SJCRH30 (cell line): ENCODE results near the gene DESI1. TPM values are rescaled to one million over a fixed set of nuclear protein-coding genes. Genes with fewer than 3 reads are reported as not detected.
"Not testable (repeated sequence)": the region's sequence is repeated elsewhere in the genome, so short reads cannot be mapped to it uniquely, and the experiment has no call there.

Experiments used
- DNase-seq, 2 experiments: peaks; one replicate each; pipeline ENCODE4 v3.0.0-alpha.2; 2015 to 2020
- H3K27ac ChIP-seq: fragments of 250-450 bp; sonication (Bioruptor Pico); 2 replicates; pipeline ENCODE4 v1.5.1; 2020; ENCODE audit warnings: mild to moderate bottlenecking, moderate library complexity
- H3K27me3 ChIP-seq: fragments of 250-450 bp; sonication (Bioruptor Pico); 2 replicates; pipeline ENCODE4 v1.5.1; 2020; ENCODE audit warnings: mild to moderate bottlenecking, moderate library complexity
- H3K36me3 ChIP-seq: fragments of 250-450 bp; sonication (Bioruptor Pico); 2 replicates; pipeline ENCODE4 v1.5.1; 2020; ENCODE audit warnings: mild to moderate bottlenecking, moderate library complexity
- H3K4me1 ChIP-seq: fragments of 250-450 bp; sonication (Bioruptor Pico); 2 replicates; pipeline ENCODE4 v1.5.1; 2020; ENCODE audit warnings: mild to moderate bottlenecking, moderate library complexity
- H3K4me3 ChIP-seq: fragments of 250-450 bp; sonication (Bioruptor Pico); 2 replicates; pipeline ENCODE4 v1.5.1; 2020; ENCODE audit warnings: mild to moderate bottlenecking, moderate library complexity
- H3K9me3 ChIP-seq: fragments of 250-450 bp; sonication (Bioruptor Pico); replicated peaks from 2 replicates; pipeline ENCODE4 v1.5.1; 2020; ENCODE audit warnings: mild to moderate bottlenecking, moderate library complexity
- total RNA-seq: library from RNA; depleted of rRNA; stranded (reverse); fragments of >200 nt; shearing (Covaris generic); gene quantifications from 2 replicates; pipeline ENCODE4 v1.2.3, GENCODE V29; 2014

DESI1 gene
- total RNA-seq, 1 experiment from 2014 or later = 22.1 TPM

DNA sequence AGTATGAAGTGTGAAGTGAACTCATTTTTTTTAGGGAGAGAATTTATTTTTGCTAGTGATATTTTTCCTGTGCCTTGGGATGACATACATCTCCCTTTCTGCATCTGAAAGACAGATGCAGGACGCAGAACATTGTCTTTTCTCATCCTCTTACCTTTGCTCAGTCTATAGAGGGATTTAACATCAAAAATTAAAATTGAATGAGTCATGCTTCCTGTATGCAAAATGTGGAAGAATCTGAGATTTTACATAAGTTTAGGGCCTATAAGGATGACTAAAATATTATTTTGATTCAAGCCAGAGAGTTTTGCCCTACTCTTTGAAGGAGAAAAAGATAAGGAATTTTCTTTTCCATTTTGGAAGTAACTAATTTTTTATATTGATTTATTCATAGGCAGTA is 27.6 kb upstream of the DESI1 start:
- no peak for DNase-seq
- Histone ChIP-seq H3K27me3 (no peaks in the 10 kb centered on the region), H3K4me3 (no peak overlapping the region), H3K9me3 (no peaks in the 10 kb centered on the region), H3K36me3 (peaks cover 74% of the 10 kb centered on the region), H3K4me1 (no peaks in the 10 kb centered on the region), H3K27ac (no peak overlapping the region)

DNA sequence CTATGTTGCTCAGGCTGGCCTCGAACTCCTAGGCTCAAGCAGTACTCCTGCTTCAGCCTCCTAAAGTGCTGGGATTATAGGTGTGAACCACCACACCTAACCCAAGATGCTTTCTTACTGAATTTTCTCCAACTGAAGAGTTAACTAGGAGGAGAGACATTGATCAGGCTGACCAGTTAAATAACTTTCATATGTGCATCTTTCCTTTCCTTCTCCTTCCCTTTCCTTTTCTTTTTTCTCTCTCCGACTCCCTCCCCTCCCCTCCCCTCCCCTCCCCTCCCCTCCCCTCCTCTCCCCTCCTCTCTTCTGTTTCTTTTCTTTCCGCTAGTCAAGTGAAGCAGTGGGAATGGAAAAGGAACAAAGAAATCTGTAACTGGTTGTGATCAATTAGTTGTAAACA is 26.9 kb upstream of the DESI1 start:
- no peaks in the 10 kb centered on the region for H3K9me3 ChIP-seq
- H3K4me3 ChIP-seq = no peak overlapping the region
- H3K27me3 ChIP-seq = no peaks in the 10 kb centered on the region
- peaks cover 79% of the 10 kb centered on the region for H3K36me3 ChIP-seq
- H3K4me1 ChIP-seq = no peaks in the 10 kb centered on the region
- H3K27ac ChIP-seq = no peak overlapping the region
- DNase-seq = no peak

DNA sequence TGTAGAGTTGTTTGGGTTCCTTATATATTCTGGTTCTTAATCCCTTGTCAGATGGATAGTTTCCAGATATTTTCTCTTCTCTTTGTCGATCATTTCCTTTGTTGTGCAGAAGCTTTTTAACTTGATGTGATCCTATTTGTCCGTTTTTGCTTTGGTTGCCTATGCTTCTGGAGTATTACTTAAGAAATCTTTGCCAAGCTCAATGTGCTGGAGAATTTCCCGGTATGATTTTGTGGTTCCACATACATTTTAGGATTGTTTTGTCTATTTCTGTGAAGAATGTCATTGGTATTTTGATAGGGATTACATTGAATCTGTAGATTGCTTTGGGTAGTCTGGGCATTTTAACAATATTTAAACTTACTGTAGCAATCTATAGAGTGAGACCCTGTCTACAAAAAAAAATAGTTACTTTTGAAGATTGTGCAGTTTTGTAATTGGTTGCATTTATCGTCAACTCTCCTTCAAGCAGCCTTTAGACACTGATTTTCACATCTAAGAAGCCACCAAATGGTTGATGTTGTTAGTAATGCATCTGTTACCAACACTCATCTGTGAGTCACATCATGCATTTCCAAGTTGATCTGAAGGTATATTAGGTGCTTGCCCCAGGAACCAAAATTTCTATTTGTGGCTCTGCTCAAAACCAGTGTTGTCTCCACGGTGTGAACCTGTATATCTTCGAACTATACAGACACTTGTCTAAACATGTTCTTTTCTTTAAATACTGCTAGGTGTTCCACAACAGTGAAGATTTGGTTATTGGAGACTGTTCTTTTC is 21.7 kb upstream of the DESI1 start:
- DNase-seq = no peak
- H3K27me3 ChIP-seq = no peaks in the 10 kb centered on the region
- no peak overlapping the region for H3K27ac ChIP-seq
- H3K36me3 ChIP-seq = peaks cover 83% of the 10 kb centered on the region
- no peaks in the 10 kb centered on the region for H3K9me3 ChIP-seq
- H3K4me3 ChIP-seq = no peak overlapping the region
- no peaks in the 10 kb centered on the region for H3K4me1 ChIP-seq

DNA sequence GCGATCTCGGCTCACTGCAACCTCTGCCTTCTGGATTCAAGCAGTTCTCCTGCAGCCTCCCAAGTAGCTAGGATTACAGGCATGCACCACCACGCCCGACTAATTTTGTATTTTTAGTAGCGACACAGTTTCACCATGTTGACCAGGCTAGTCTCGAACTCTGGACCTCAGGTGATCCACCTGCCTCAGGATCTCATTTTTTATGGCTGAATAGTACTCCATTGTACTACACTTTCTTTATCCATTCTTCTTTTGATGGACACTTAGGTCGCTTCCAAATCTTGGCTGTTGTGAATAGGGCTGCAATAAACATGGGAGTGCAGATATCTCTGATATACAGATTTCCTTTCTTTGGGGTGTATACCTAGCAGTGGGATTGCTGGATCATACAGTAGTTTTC is 21.0 kb upstream of the DESI1 start:
- no peaks in the 10 kb centered on the region for H3K27me3 ChIP-seq
- DNase-seq = no peak
- H3K9me3 ChIP-seq = no peaks in the 10 kb centered on the region
- H3K36me3 ChIP-seq = peaks cover 84% of the 10 kb centered on the region
- no peak overlapping the region for H3K4me3 ChIP-seq
- no peak overlapping the region for H3K27ac ChIP-seq
- no peaks in the 10 kb centered on the region for H3K4me1 ChIP-seq

DNA sequence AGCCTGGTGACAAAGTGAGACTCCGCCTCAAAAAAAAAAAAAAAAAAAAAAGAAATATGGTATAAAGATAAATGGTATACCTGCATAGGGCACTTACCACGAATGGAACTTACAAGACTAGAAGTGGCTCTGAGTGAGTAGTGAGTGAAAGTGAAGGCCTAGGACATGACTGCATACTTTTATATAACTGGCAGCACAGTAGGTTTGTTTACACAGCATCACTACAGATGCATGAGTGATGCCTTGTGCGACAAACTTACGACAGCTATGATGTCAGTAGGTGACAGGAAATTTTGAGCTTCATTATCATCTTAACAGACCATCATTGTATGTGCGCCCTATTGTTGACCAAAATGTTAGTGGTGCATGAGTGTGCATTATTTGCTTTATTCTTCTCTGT is 17.9 kb upstream of the DESI1 start:
- H3K9me3 ChIP-seq = no peaks in the 10 kb centered on the region
- no peaks in the 10 kb centered on the region for H3K4me1 ChIP-seq
- no peaks in the 10 kb centered on the region for H3K27me3 ChIP-seq
- H3K4me3 ChIP-seq = no peak overlapping the region
- peaks cover 84% of the 10 kb centered on the region for H3K36me3 ChIP-seq
- H3K27ac ChIP-seq = no peak overlapping the region
- DNase-seq = no peak

DNA sequence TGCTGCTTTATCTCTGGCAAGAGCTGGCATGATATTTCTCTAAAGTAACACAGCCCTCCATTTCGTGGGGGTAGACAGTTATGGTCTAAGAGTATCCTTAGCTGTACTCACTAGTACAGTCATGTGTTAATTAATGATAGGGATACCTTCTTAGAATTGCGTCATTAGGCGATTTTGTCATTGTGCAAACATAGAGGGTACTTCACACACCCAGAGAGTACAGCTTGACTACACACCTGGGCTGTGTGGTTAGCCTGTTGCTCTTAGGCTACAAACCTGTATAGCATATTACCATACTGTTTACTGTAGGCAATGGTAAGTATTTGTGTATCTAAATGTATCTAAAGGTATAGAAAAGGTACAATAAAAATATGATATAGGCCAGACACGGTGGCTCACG is 17.3 kb upstream of the DESI1 start:
- H3K27me3 ChIP-seq = no peaks in the 10 kb centered on the region
- no peak overlapping the region for H3K4me3 ChIP-seq
- H3K27ac ChIP-seq = no peak overlapping the region
- peaks cover 83% of the 10 kb centered on the region for H3K36me3 ChIP-seq
- H3K4me1 ChIP-seq = no peaks in the 10 kb centered on the region
- DNase-seq = no peak
- H3K9me3 ChIP-seq = no peaks in the 10 kb centered on the region

DNA sequence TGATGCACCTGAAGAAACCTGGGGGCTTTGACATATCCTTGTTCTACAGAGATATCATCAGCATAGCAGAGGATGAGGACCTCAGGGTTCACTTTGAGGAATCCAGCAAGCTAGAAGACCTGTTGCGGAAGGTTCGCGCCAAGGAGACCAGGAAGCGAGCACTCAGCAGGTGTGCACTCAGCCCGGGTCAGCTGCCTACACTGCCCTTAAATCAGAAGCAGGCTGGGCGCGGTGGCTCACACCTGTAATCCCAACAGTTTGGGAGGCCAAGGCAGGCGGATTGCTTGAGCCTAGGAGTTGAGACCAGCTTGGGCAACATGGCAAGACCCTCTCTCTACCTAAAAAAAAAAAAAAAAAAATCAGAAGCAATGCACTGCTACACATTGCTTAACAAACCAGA is 16.8 kb upstream of the DESI1 start:
- H3K4me3 ChIP-seq, H3K27me3 ChIP-seq, H3K4me1 ChIP-seq, H3K27ac ChIP-seq, DNase-seq, H3K9me3 ChIP-seq: not testable (repeated sequence)
- H3K36me3 ChIP-seq = peaks cover 78% of the 10 kb centered on the region

DNA sequence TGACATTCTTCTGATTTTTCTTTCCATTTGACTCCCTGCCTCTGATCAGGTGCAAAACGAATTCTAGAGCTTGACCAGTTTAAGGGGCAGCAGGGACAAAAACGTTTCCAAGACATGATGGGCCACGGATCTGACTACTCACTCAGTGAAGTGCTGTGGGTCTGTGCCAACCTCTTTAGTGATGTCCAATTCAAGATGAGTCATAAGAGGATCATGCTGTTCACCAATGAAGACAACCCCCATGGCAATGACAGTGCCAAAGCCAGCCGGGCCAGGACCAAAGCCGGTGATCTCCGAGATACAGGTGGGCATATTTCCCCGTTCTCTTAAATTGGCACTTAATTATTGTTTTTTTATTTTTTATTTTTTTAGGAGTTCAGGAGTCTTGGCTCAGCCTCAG is 15.6 kb upstream of the DESI1 start:
- H3K4me1 ChIP-seq = no peaks in the 10 kb centered on the region
- no peaks in the 10 kb centered on the region for H3K27me3 ChIP-seq
- H3K9me3 ChIP-seq = no peaks in the 10 kb centered on the region
- H3K4me3 ChIP-seq = no peak overlapping the region
- H3K36me3 ChIP-seq = peaks cover 72% of the 10 kb centered on the region
- H3K27ac ChIP-seq = no peak overlapping the region
- no peak for DNase-seq

DNA sequence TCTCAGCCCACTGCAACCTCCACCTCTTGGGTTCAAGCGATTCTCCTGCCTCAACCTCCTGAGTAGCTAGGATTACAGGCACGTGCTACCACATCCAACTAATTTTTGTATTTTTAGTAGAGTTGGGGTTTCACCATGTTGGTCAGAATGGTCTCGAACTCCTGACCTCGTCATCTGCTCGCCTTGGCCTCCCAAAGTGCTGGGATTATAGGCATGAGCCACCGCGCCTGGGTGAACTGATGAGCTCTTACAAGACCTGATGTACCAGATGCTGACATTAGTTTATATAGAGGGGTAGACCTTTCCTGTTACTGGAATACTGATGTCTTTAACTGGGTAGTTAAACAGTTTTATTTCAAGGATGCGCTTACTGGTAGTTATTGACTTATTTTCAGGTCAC is 13.8 kb upstream of the DESI1 start:
- not testable (repeated sequence) for H3K4me1 ChIP-seq, H3K9me3 ChIP-seq, H3K4me3 ChIP-seq, H3K27me3 ChIP-seq, H3K27ac ChIP-seq, DNase-seq
- H3K36me3 ChIP-seq = peaks cover 66% of the 10 kb centered on the region

DNA sequence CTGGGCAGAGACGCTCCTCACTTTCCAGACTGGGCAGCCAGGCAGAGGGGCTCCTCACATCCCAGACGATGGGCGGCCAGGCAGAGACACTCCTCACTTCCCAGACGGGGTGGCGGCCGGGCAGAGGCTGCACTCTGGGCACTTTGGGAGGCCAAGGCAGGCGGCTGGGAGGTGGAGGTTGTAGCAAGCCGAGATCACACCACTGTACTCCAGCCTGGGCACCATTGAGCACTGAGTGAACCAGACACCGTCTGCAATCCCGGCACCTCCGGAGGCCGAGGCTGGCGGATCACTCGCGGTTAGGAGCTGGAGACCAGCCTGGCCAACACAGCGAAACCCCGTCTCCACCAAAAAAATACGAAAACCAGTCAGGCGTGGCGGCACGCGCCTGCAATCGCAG is 10.8 kb upstream of the DESI1 start:
- H3K4me1 ChIP-seq, H3K27me3 ChIP-seq, H3K27ac ChIP-seq, H3K9me3 ChIP-seq, DNase-seq, H3K4me3 ChIP-seq: not testable (repeated sequence)
- H3K36me3 ChIP-seq = peaks cover 68% of the 10 kb centered on the region

DNA sequence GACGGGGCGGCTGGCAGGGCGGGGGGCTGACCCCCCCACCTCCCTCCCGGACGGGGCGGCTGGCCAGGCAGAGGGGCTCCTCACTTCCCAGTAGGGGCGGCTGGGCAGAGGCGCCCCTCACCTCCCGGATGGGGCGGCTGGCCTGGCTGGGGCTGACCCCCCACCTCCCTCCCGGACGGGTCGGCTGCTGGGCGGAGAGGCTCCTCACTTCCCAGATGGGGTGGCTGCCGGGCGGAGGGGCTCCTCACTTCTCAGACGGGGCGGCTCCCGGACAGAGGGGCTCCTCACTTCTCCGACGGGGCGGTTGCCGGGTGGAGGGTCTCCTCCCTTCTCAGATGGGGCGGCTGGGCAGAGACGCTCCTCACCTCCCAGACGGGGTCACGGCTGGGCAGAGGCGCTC is 10.3 kb upstream of the DESI1 start:
- H3K4me3 ChIP-seq, DNase-seq, H3K9me3 ChIP-seq, H3K27ac ChIP-seq, H3K27me3 ChIP-seq, H3K4me1 ChIP-seq: not testable (repeated sequence)
- peaks cover 66% of the 10 kb centered on the region for H3K36me3 ChIP-seq

DNA sequence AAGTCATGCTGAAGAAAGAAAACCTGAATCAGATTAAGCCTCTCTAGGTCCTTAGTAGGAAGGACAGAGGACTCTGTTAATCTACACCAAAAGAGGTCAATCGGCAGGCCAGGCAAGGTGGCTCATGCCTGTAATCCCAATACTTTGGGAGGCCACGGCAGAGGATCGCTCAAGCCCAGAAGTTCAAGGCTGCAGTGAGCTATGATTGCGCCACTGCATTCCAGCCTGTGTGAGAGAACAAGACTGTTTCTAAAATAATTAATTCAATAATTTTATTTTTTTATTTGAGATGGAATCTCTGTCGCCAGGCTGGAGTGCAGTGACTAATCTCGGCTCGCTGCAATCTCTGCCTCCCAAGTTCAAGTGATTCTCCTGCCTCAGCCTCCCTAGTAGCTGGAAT is 4.7 kb upstream of the DESI1 start:
- Histone ChIP-seq H3K27ac (no peak overlapping the region), H3K4me3 (no peak overlapping the region), H3K36me3 (peaks cover 77% of the 10 kb centered on the region), H3K27me3 (no peaks in the 10 kb centered on the region), H3K4me1 (peaks cover 3% of the 10 kb centered on the region; the same call in 1 of the 2 replicates), H3K9me3 (peaks cover 3% of the 10 kb centered on the region; the same call in 1 of the 2 replicates)
- DNase-seq = no peak

DNA sequence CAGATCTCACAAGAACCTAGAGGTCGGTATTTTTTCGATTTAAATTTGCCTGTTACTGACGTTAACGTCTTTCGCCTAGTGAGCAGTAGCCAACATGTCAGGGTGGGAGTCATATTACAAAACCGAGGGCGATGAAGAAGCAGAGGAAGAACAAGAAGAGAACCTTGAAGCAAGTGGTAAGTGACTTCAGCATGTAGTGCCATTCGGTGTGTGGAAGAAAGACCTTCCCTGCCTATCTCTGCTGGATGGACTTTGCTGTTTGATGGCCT is 1.0 kb upstream of the DESI1 start:
- H3K36me3 ChIP-seq = peaks cover 43% of the 10 kb centered on the region
- H3K9me3 ChIP-seq = no peaks in the 10 kb centered on the region
- peak overlapping the region; percentile 92 for H3K27ac ChIP-seq
- H3K4me3 ChIP-seq = peak overlapping the region; percentile 93
- DNase-seq = no peak
- no peaks in the 10 kb centered on the region for H3K27me3 ChIP-seq
- peaks cover 10% of the 10 kb centered on the region for H3K4me1 ChIP-seq

DNA sequence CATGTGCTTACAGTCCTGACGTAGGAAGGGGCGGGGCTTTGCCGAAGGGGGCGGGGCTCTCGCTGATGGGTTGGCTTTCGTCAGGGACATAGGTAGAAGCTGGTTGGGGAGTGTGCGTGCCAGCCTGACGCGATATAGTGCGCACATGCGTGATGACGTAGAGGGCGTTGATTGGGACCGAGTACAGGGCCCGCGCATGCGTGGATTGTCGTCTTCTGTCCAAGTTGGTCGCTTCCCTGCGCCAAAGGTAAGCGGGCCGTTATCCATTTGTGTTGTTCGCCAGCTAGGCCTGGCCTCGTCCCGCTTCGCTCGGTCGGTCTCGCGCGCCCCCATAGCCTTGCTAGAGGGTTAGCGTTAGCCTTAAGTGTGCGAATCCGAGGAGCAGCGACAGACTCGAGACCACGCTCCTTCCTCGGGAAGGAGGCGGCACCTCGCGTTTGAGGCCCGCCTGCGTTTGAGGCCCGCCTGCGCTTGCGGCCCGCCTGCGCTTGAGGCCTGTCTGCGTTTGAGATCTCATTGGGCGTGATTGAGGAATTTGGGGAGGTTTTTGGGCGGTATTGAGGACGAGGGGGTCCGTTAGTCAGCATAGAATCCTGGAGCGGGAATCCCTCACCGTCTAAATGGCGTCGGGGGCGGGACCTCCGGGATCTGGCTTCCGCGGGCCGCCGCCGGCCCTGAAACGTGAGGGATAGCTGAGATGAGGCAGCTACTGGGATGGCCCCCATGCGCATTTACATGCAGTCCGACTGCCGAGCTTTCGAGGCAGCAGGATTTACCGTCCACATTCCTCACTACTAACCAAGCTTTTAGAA is 462 bp upstream of the DESI1 start, which contains the start of gene XRCC6:
Gene XRCC6 (plus strand): TSS at position 197 of the 812 bp plus-strand sequence. CDS start 710 bp downstream, outside the sequence.
- Histone ChIP-seq H3K4me3 (peak within 1 kb of the TSS; percentile 93), H3K27me3 (no peaks in the 10 kb centered on the region), H3K27ac (peak within 1 kb of the TSS; percentile 92), H3K4me1 (peaks cover 10% of the 10 kb centered on the region), H3K9me3 (no peaks in the 10 kb centered on the region), H3K36me3 (peaks cover 39% of the 10 kb centered on the region)
- DNase-seq = peak; percentile 99

DNA sequence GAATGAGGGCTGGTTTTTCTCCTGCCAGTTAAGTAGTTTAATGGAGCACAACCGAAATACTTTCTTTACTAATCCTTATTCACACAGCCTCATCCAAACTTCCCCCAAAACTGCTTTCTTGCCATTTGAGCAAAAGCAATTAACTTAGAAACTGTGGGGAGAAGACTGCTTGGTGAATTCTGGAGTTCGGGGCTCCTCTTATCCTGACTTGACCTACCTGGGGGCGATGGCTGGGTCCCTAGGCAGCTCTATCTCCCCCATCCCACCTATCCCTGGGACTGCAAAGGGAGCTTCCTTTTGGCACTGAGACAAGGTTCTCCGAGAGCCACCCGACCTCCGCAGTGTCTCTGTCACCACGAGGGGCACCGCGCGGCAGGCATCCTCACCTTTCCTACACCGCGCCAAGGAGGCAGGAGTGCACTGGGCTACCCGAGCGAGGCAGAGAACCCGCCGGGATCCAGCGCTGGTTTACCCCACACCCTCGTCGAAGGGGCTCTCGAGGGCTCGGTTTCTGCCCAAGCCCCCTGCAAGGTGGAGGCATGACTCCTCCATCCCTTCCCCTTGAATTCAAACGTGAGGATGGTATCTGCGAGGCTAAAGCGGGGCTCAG is 759 bp downstream of the DESI1 start:
- H3K27ac ChIP-seq = peak overlapping the region; percentile 51; the same call in 1 of the 2 replicates
- H3K27me3 ChIP-seq = no peaks in the 10 kb centered on the region
- H3K9me3 ChIP-seq = no peaks in the 10 kb centered on the region
- peaks cover 10% of the 10 kb centered on the region for H3K4me1 ChIP-seq
- peak overlapping the region; percentile 93 for H3K4me3 ChIP-seq
- DNase-seq = peak in 1 of 2 experiments; percentile 14
- H3K36me3 ChIP-seq = peaks cover 29% of the 10 kb centered on the region
